ENCODE measurements around the gene LRRC32. TPM values are rescaled to one million over a fixed set of nuclear protein-coding genes. Genes with fewer than 3 reads are reported as not detected.

The LRRC32 gene
- polyA plus RNA-seq, 1 donor (not counting 4 experiments of a cell fraction or from before 2014, with no cell fraction given) = not detected

DNA sequence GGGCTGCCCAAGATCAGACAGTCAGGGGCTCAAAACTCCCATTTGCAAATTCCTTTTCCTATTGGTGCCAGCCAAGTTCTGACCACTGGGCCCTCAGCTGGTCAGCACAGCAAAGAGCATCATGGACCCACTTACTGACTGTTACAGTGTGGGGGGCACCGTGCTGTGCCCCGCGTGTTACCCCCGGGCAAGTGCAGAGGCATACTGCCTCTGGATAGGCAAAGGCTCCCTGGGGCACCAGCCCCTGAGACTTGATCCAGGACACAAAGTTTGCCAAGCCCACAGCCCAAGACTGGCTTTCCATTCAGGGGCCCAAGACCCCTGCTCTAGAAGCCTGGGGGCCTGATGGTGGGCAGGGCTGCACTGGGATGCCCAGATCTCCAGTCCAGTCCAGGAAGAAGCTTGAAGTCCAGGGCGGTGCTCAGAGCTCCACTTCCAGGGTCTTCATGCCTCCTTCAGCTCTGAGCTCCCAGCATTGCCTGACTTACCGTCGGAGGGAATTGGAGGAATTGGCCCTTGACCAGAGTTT is 6.6 kb downstream of the LRRC32 start:
- no peaks in the 10 kb centered on the region for H3K9me1 ChIP-seq (ENCODE audit: control insufficient read depth, extremely low read depth, insufficient read depth, low read length)
- H3K27ac ChIP-seq (ENCODE audit: control insufficient read depth, insufficient read depth, low read length) = no peak overlapping the region
- H3K4me3 ChIP-seq (ENCODE audit: control insufficient read depth in 2 of 3, extremely low read depth in 1 of 3, insufficient read depth in 2 of 3, low read depth in 1 of 3, low read length in 3 of 3) = no peak overlapping the region
- no peak for FAIRE-seq
- H3K27me3 ChIP-seq (ENCODE audit: control insufficient read depth, extremely low read depth, insufficient read depth, low read length) = peaks cover 15% of the 10 kb centered on the region
- H3K4me2 ChIP-seq (ENCODE audit: control insufficient read depth, extremely low read depth, insufficient read depth, low read depth, low read length) = no peak overlapping the region
- no peaks in the 10 kb centered on the region for H3K9me3 ChIP-seq (ENCODE audit: control insufficient read depth, low read depth, low read length)
- H3K36me3 ChIP-seq (ENCODE audit: control insufficient read depth in 2 of 2, extremely low read depth in 1 of 2, insufficient read depth in 2 of 2, low read length in 2 of 2) = no peaks in the 10 kb centered on the region
- H2AFZ ChIP-seq (ENCODE audit: control insufficient read depth, low read length) = no peak overlapping the region
- H3K79me2 ChIP-seq (ENCODE audit: control insufficient read depth, insufficient read depth, low read length) = no peaks in the 10 kb centered on the region
- DNase-seq (ENCODE audit: low read depth, low spot score) = no peak
- H3K9ac ChIP-seq (ENCODE audit: control insufficient read depth, extremely low read depth, insufficient read depth, low read length) = no peak overlapping the region
- H4K20me1 ChIP-seq (ENCODE audit: control insufficient read depth, extremely low read depth, insufficient read depth, low read length) = no peaks in the 10 kb centered on the region
- H3K4me1 ChIP-seq (ENCODE audit: control insufficient read depth, extremely low read depth, insufficient read depth, low read length) = peaks cover 3% of the 10 kb centered on the region
- dilution Hi-C loops (cut with MboI; ENCODE audit: extremely low pct_ligation_motif_present, low sequenced_read_pairs) = no loop called here
- TF ChIP-seq, protein P1, sequence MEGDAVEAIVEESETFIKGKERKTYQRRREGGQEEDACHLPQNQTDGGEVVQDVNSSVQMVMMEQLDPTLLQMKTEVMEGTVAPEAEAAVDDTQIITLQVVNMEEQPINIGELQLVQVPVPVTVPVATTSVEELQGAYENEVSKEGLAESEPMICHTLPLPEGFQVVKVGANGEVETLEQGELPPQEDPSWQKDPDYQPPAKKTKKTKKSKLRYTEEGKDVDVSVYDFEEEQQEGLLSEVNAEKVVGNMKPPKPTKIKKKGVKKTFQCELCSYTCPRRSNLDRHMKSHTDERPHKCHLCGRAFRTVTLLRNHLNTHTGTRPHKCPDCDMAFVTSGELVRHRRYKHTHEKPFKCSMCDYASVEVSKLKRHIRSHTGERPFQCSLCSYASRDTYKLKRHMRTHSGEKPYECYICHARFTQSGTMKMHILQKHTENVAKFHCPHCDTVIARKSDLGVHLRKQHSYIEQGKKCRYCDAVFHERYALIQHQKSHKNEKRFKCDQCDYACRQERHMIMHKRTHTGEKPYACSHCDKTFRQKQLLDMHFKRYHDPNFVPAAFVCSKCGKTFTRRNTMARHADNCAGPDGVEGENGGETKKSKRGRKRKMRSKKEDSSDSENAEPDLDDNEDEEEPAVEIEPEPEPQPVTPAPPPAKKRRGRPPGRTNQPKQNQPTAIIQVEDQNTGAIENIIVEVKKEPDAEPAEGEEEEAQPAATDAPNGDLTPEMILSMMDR (optimal IDR thresholded peaks at IDR 0.05 in 1 of 3, IDR thresholded peaks at IDR 0.05 in 1 of 3, conservative IDR thresholded peaks at IDR 0.05 in 1 of 3; ENCODE audit: extremely low read depth in 1 of 3, insufficient read depth in 2 of 3, low read length in 3 of 3) = no peak
- no peak for TF ChIP-seq EZH2 (IDR thresholded peaks at IDR 0.05; ENCODE audit: low read length)

DNA sequence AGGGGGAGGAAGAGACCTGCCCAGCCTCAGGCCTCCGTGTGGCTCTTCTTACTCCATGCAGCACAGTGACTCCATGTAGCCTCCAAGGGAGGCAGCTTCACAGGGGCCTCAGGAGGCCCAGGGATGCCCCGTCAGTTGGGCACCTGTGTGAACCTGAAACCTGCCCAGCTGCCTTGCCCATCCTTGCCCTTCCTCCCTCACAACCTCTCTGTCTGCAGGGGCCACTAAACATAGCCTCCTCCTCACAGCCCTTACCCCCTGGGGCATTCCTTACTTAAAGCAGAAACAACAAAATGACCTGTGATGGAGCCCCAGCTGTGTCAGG is 7.1 kb downstream of the LRRC32 start:
- H3K4me3 ChIP-seq (ENCODE audit: control insufficient read depth in 2 of 3, extremely low read depth in 1 of 3, insufficient read depth in 2 of 3, low read depth in 1 of 3, low read length in 3 of 3) = no peak overlapping the region
- H3K9me3 ChIP-seq (ENCODE audit: control insufficient read depth, low read depth, low read length) = no peaks in the 10 kb centered on the region
- TF ChIP-seq, protein P1 (optimal IDR thresholded peaks at IDR 0.05 in 1 of 3, IDR thresholded peaks at IDR 0.05 in 1 of 3, conservative IDR thresholded peaks at IDR 0.05 in 1 of 3; ENCODE audit: extremely low read depth in 1 of 3, insufficient read depth in 2 of 3, low read length in 3 of 3) = no peak
- no peak for TF ChIP-seq EZH2 (IDR thresholded peaks at IDR 0.05; ENCODE audit: low read length)
- H3K9me1 ChIP-seq (ENCODE audit: control insufficient read depth, extremely low read depth, insufficient read depth, low read length) = no peaks in the 10 kb centered on the region
- H3K27me3 ChIP-seq (ENCODE audit: control insufficient read depth, extremely low read depth, insufficient read depth, low read length) = peaks cover 16% of the 10 kb centered on the region
- FAIRE-seq = no peak
- no peaks in the 10 kb centered on the region for H4K20me1 ChIP-seq (ENCODE audit: control insufficient read depth, extremely low read depth, insufficient read depth, low read length)
- no peak overlapping the region for H3K9ac ChIP-seq (ENCODE audit: control insufficient read depth, extremely low read depth, insufficient read depth, low read length)
- H3K4me1 ChIP-seq (ENCODE audit: control insufficient read depth, extremely low read depth, insufficient read depth, low read length) = peaks cover 3% of the 10 kb centered on the region
- no peaks in the 10 kb centered on the region for H3K79me2 ChIP-seq (ENCODE audit: control insufficient read depth, insufficient read depth, low read length)
- dilution Hi-C loops (cut with MboI; ENCODE audit: extremely low pct_ligation_motif_present, low sequenced_read_pairs) = no loop called here
- H3K27ac ChIP-seq (ENCODE audit: control insufficient read depth, insufficient read depth, low read length) = no peak overlapping the region
- H2AFZ ChIP-seq (ENCODE audit: control insufficient read depth, low read length) = no peak overlapping the region
- H3K36me3 ChIP-seq (ENCODE audit: control insufficient read depth in 2 of 2, extremely low read depth in 1 of 2, insufficient read depth in 2 of 2, low read length in 2 of 2) = no peaks in the 10 kb centered on the region
- no peak overlapping the region for H3K4me2 ChIP-seq (ENCODE audit: control insufficient read depth, extremely low read depth, insufficient read depth, low read depth, low read length)
- DNase-seq (ENCODE audit: low read depth, low spot score) = no peak

Measured in keratinocyte (primary cell).